HEK293 (cell line): ENCODE measurements around the gene SEMA6A.

Source experiments
- BCL11A ChIP-seq: fragments of 450-650 bp; formaldehyde crosslinking; IDR thresholded peaks from 2 replicates; pipeline ENCODE4 v1.5.1; 2016; ENCODE audit warnings: low read depth, missing biosample characterization, missing genetic modification characterization
- GLI4 ChIP-seq: fragments of 450-650 bp; formaldehyde crosslinking; IDR thresholded peaks from 2 replicates; pipeline ENCODE4 v1.5.1; 2016; ENCODE audit warnings: missing biosample characterization, missing genetic modification characterization
- MZF1 ChIP-seq: fragments of 450-650 bp; formaldehyde crosslinking; IDR thresholded peaks from 2 replicates; pipeline ENCODE4 v1.5.1; 2017; ENCODE audit warnings: missing biosample characterization, missing genetic modification characterization, borderline replicate concordance
- PRDM10 ChIP-seq: fragments of 450-650 bp; formaldehyde crosslinking; IDR thresholded peaks from 2 replicates; pipeline ENCODE4 v1.5.1; 2016; ENCODE audit warnings: missing biosample characterization, missing genetic modification characterization
- RBAK ChIP-seq: fragments of 450-650 bp; formaldehyde crosslinking; IDR thresholded peaks from 2 replicates; pipeline ENCODE4 v1.5.1; 2016; ENCODE audit warnings: missing biosample characterization, missing genetic modification characterization
- SCRT1 ChIP-seq: fragments of 450-650 bp; formaldehyde crosslinking; IDR thresholded peaks from 2 replicates; pipeline ENCODE4 v1.5.1; 2016; ENCODE audit warnings: missing biosample characterization, missing genetic modification characterization, borderline replicate concordance
- SETDB1 ChIP-seq: IDR thresholded peaks from one replicate; pipeline ENCODE4 v1.6.1; 2017; ENCODE audit warnings: mild to moderate bottlenecking, low read length, moderate library complexity, mixed read lengths; ENCODE audit not compliant: insufficient read length
- TSHZ1 ChIP-seq: fragments of 450-650 bp; formaldehyde crosslinking; IDR thresholded peaks from 2 replicates; pipeline ENCODE4 v1.5.1; 2016; ENCODE audit warnings: missing biosample characterization, missing genetic modification characterization, borderline replicate concordance
- ZBTB21 ChIP-seq: fragments of 450-650 bp; formaldehyde crosslinking; IDR thresholded peaks from 2 replicates; pipeline ENCODE4 v1.5.1; 2017; ENCODE audit warnings: missing biosample characterization, missing genetic modification characterization
- ZFP37 ChIP-seq: fragments of 450-650 bp; formaldehyde crosslinking; IDR thresholded peaks from 2 replicates; pipeline ENCODE4 v1.5.1; 2016; ENCODE audit warnings: missing biosample characterization, missing genetic modification characterization
- ZNF112 ChIP-seq: fragments of 450-650 bp; formaldehyde crosslinking; IDR thresholded peaks from 2 replicates; pipeline ENCODE4 v1.5.0; 2017; ENCODE audit warnings: missing biosample characterization, missing genetic modification characterization
- ZNF133 ChIP-seq: fragments of 450-650 bp; formaldehyde crosslinking; IDR thresholded peaks from 2 replicates; pipeline ENCODE4 v1.5.1; 2016; ENCODE audit warnings: missing biosample characterization, missing genetic modification characterization
- ZNF16 ChIP-seq: fragments of 450-650 bp; formaldehyde crosslinking; IDR thresholded peaks from 2 replicates; pipeline ENCODE4 v1.5.1; 2016; ENCODE audit warnings: low read depth, missing biosample characterization, missing genetic modification characterization
- ZNF324 ChIP-seq: fragments of 450-650 bp; formaldehyde crosslinking; IDR thresholded peaks from 2 replicates; pipeline ENCODE4 v1.5.1; 2016; ENCODE audit warnings: missing biosample characterization, missing genetic modification characterization
- ZNF354C ChIP-seq: fragments of 450-650 bp; formaldehyde crosslinking; IDR thresholded peaks from 2 replicates; pipeline ENCODE4 v1.5.1; 2016; ENCODE audit warnings: missing biosample characterization, missing genetic modification characterization, low read depth, borderline replicate concordance
- ZNF394 ChIP-seq: fragments of 450-650 bp; formaldehyde crosslinking; IDR thresholded peaks from 2 replicates; pipeline ENCODE4 v1.5.1; 2016; ENCODE audit warnings: missing biosample characterization, missing genetic modification characterization, mild to moderate bottlenecking, moderate library complexity, borderline replicate concordance
- ZNF398 ChIP-seq: fragments of 450-650 bp; formaldehyde crosslinking; IDR thresholded peaks from 2 replicates; pipeline ENCODE4 v1.5.1; 2017; ENCODE audit warnings: missing biosample characterization, missing genetic modification characterization
- ZNF513 ChIP-seq: fragments of 450-650 bp; IDR thresholded peaks from 2 replicates; pipeline ENCODE4 v1.5.1; 2018; ENCODE audit warnings: missing biosample characterization, missing genetic modification characterization
- ZNF555 ChIP-seq: fragments of 450-650 bp; formaldehyde crosslinking; conservative IDR thresholded peaks from 2 replicates; pipeline ENCODE4 v1.5.1; 2017; ENCODE audit warnings: missing biosample characterization, mild to moderate bottlenecking, missing genetic modification characterization, inconsistent platforms
- ZNF560 ChIP-seq: fragments of 450-650 bp; formaldehyde crosslinking; IDR thresholded peaks from 2 replicates; pipeline ENCODE4 v1.5.1; 2017; ENCODE audit warnings: missing biosample characterization, missing genetic modification characterization, borderline replicate concordance
- ZNF600 ChIP-seq: fragments of 450-650 bp; formaldehyde crosslinking; IDR thresholded peaks from 2 replicates; pipeline ENCODE4 v1.5.1; 2016; ENCODE audit warnings: missing biosample characterization, missing genetic modification characterization
- ZNF677 ChIP-seq: fragments of 450-650 bp; IDR thresholded peaks from 2 replicates; pipeline ENCODE4 v1.5.0; 2018; ENCODE audit warnings: missing biosample characterization, mild to moderate bottlenecking, missing genetic modification characterization, moderate library complexity
- ZNF747 ChIP-seq: fragments of 450-650 bp; formaldehyde crosslinking; IDR thresholded peaks from 2 replicates; pipeline ENCODE4 v1.5.1; 2016; ENCODE audit warnings: missing biosample characterization, missing genetic modification characterization
- ZNF768 ChIP-seq: fragments of 450-650 bp; formaldehyde crosslinking; IDR thresholded peaks from 2 replicates; pipeline ENCODE4 v1.5.1; 2018; ENCODE audit warnings: missing biosample characterization, mild to moderate bottlenecking, missing genetic modification characterization
- ZNF777 ChIP-seq: fragments of 450-650 bp; formaldehyde crosslinking; IDR thresholded peaks from 2 replicates; pipeline ENCODE4 v1.5.1; 2017; ENCODE audit warnings: missing biosample characterization, missing genetic modification characterization, borderline replicate concordance
- ZNF785 ChIP-seq: fragments of 450-650 bp; formaldehyde crosslinking; IDR thresholded peaks from 2 replicates; pipeline ENCODE4 v1.5.1; 2016; ENCODE audit warnings: missing biosample characterization, missing genetic modification characterization
- ZNF792 ChIP-seq: fragments of 450-650 bp; formaldehyde crosslinking; IDR thresholded peaks from 2 replicates; pipeline ENCODE4 v1.5.1; 2016; ENCODE audit warnings: missing biosample characterization, missing genetic modification characterization
- ZSCAN16 ChIP-seq: fragments of 450-650 bp; formaldehyde crosslinking; IDR thresholded peaks from 2 replicates; pipeline ENCODE4 v1.5.1; 2016; ENCODE audit warnings: missing biosample characterization, missing genetic modification characterization
- ZSCAN30 ChIP-seq: fragments of 450-650 bp; IDR thresholded peaks from 2 replicates; pipeline ENCODE4 v1.5.1; 2018; ENCODE audit warnings: missing biosample characterization, mild to moderate bottlenecking, missing genetic modification characterization, moderate library complexity

SEMA6A gene

GRCh38 chr5:116574367-116575325 is at the start of gene SEMA6A (continued):
- TF ChIP-seq ZNF792 (tag by site-specific recombination), result no peak
- 0 out of 2 replicates have a peak, but pooled peaks have one; percentile 42 for TF ChIP-seq ZSCAN16
- no peak for TF ChIP-seq ZNF555 (tag by site-specific recombination)
- peak; percentile 87 for TF ChIP-seq ZNF394 (tag by site-specific recombination)
- TF ChIP-seq ZNF354C (tag by site-specific recombination), result no peak
- peak; percentile 95 for TF ChIP-seq ZNF600 (tag by site-specific recombination)
- TF ChIP-seq ZNF324 (tag by site-specific recombination), result peak; percentile 98
- peak; percentile 92 for TF ChIP-seq PRDM10
- peak; percentile 70; the same call in 1 of the 2 replicates for TF ChIP-seq SCRT1 (tag by site-specific recombination)
- TF ChIP-seq MZF1 (tag by site-specific recombination), result peak; percentile 72; the same call in 1 of the 2 replicates
- TF ChIP-seq ZFP37 (tag by site-specific recombination), result peak; percentile 99
- TF ChIP-seq SETDB1, result no peak
- TF ChIP-seq ZNF785 (tag by site-specific recombination), result peak; percentile 79
- 0 out of 2 replicates have a peak, but pooled peaks have one; percentile 53 for TF ChIP-seq ZNF513 (tag by site-specific recombination)
- TF ChIP-seq TSHZ1 (tag by site-specific recombination), result peak; percentile 82; the same call in 1 of the 2 replicates
- TF ChIP-seq ZNF133 (tag by site-specific recombination), result no peak
- no peak for TF ChIP-seq RBAK
- TF ChIP-seq ZNF16 (tag by site-specific recombination), result no peak
- no peak; the same call in 1 of the 2 replicates for TF ChIP-seq BCL11A (tag by site-specific recombination)
- TF ChIP-seq ZNF560 (tag by site-specific recombination), result no peak
- no peak for TF ChIP-seq ZNF112 (tag by site-specific recombination)
- no peak; the same call in 1 of the 2 replicates for TF ChIP-seq ZBTB21 (tag by site-specific recombination)
- peak; percentile 57; the same call in 1 of the 2 replicates for TF ChIP-seq ZNF768 (tag by site-specific recombination)
- no peak for TF ChIP-seq ZNF777 (tag by site-specific recombination)
- peak; percentile 76 for TF ChIP-seq ZNF398 (tag by site-specific recombination)
- TF ChIP-seq GLI4 (tag by site-specific recombination), result peak; percentile 83; the same call in 1 of the 2 replicates
- TF ChIP-seq ZNF677 (tag by site-specific recombination), result no peak
- peak; percentile 99 for TF ChIP-seq ZSCAN30 (tag by site-specific recombination)
- TF ChIP-seq ZNF747 (tag by site-specific recombination), result no peak
